Fibroblast of pulmonary artery (primary cell): ENCODE measurements around the gene SAMHD1.
A peak's percentile ranks its signal among the peaks of the same experiment; 100 is the strongest.

Source experiments
- DNase-seq: peaks from one replicate; pipeline ENCODE4 v3.0.0-alpha.2; 2010; ENCODE audit warnings: low read depth
- H3K4me3 ChIP-seq: replicated peaks from 2 replicates; pipeline ENCODE4 v1.5.1; 2011; ENCODE audit warnings: low read depth, mild to moderate bottlenecking, control low read depth, low read length, moderate library complexity
- CTCF ChIP-seq: IDR thresholded peaks from 2 replicates; pipeline ENCODE4 v1.5.1; 2011; ENCODE audit warnings: mild to moderate bottlenecking, control low read depth, low read length, inconsistent platforms; ENCODE audit errors: missing control alignments

SAMHD1 gene

DNA sequence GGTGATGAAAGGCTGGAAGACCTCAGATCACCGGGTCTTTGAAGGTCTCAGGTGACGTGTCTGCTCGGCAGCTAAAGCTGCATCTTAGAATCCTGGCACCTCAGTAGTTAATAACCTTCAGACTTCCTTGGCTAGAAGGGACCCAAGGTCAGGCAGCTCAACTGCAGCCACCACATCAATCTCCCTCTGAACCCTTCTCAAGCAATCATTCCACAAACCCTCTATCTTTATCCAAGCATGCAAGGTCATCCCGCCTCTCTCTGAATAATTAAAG lies 92.3 kb downstream of the SAMHD1 start:
- no peak for TF ChIP-seq CTCF
- H3K4me3 ChIP-seq, result no peak overlapping the region
- no peak for DNase-seq

DNA sequence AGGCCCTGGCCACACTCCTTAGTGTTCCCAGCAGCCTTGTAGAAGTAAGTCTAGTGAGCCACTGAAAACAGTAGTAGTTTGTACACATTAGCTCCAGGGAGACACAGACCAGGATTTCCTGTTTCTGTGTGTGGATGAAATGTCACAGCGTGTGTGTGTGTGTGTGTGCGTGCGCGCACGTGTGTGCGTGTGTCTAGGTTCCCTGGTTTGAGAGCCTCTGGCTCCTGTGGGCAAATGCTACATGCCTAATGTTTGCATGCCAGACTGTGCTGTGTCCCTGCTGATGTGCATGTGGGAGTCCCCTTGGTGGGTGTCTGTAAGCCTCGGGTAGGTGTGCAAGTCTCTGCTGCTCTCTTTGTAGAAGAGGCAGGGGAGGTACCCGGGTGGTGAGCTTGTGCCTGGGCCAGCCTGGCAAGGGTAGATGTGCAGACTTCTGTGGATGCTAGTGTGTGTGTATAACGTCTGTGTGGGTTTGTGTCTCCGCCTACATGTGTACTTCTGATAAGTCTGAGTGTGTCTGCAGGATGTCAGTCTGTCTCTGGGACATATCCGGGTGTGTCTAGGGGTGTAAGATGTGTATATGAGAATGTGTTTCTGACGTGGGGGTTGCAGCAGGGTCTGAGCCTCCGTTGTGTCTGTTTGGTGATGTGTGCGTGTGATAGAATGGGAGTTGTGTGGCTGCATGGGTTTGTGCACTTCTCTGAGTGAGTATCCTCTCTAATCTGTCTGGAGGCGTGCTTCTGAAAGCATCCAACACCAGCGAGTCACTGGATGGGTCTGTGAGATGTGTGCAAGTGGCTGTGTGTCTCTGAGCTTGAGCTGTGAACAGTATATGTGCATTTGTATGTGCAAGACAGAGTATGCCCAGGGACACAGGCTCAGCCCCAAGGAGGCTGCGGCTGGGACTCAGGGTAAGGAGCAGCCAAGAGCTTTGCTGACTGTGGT lies 94.5 kb downstream of the SAMHD1 start:
- DNase-seq, result peak; percentile 82
- TF ChIP-seq CTCF, result no peak
- no peak overlapping the region for H3K4me3 ChIP-seq

- DNase-seq, result peak; percentile 58
- TF ChIP-seq CTCF, result no peak
Observed at GRCh38 chr20:36856195-36856594, 95.3 kb downstream of the SAMHD1 start.

GRCh38 chr20:36855241-36855657 lies 96.3 kb downstream of the SAMHD1 start:
- DNase-seq, result no peak
- TF ChIP-seq CTCF, result no peak
- H3K4me3 ChIP-seq, result no peak overlapping the region

More at GRCh38 chr20:36856195-36856594, 95.3 kb downstream of the SAMHD1 start:
- H3K4me3 ChIP-seq, result no peak overlapping the region

DNA sequence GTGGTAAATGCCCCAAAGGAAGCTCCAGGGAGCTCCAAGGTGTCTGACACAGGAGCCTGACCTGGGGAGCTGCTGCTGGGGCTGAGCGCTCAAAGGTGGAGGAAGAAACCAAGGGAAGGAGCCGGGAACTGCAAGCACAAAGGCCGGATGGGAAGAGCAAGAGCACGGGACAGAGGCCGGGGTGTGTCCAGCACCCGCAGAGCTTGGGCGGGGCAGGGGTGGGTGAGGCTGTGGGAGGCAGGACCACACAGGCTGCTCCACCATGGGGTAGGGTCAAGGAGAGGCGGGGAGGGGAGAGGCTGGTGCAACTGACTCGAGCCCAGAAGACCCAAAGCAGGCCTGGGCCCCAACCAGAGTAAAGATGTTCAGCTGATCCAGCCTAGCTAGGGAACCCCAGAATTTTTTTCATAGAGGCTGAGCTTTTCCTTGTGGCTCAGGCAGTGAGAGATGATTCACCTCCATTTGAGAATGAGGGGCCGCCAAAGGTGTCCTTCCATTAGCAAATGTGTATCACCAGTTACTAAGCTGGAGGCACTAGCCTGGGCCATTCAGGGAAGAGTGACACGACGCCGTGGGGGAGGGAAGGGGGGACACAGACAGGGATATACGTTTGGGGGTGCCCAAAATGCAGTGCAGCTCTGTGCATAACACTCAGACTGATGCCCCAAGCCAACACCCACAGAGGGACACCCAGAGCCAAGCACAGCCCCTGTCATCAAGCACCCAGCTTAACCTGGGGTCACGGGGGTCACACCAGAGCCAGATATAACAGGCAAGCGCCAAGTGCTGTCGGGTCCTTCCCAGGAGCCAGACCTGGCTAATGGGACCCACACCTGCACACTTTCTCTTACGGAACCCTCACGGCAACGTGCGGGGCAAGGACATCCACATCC lies 96.9 kb downstream of the SAMHD1 start:
- H3K4me3 ChIP-seq, result no peak overlapping the region
- DNase-seq, result no peak
- TF ChIP-seq CTCF, result no peak

- no peak for TF ChIP-seq CTCF
- DNase-seq, result no peak
- no peak overlapping the region for H3K4me3 ChIP-seq
Observed at GRCh38 chr20:36852187-36852586, 99.3 kb downstream of the SAMHD1 start.
